GM10266 (cell line): Measurements from ENCODE around the gene ABHD10.

Source experiments
- DNase-seq: peaks from one replicate; pipeline ENCODE4 v3.0.0; 2012; ENCODE audit errors: extremely low spot score
- TF ChIP-seq, protein P1 (sequence below): IDR thresholded peaks from 2 replicates; pipeline ENCODE4 v1.5.1; 2012; ENCODE audit warnings: mild to moderate bottlenecking, low read depth; ENCODE audit not compliant: control insufficient read depth, insufficient read depth; ENCODE audit errors: missing control alignments

Gene ABHD10

GRCh38 chr3:111975131-111975530 is 3.7 kb upstream of the ABHD10 start:
- TF ChIP-seq, protein P1, sequence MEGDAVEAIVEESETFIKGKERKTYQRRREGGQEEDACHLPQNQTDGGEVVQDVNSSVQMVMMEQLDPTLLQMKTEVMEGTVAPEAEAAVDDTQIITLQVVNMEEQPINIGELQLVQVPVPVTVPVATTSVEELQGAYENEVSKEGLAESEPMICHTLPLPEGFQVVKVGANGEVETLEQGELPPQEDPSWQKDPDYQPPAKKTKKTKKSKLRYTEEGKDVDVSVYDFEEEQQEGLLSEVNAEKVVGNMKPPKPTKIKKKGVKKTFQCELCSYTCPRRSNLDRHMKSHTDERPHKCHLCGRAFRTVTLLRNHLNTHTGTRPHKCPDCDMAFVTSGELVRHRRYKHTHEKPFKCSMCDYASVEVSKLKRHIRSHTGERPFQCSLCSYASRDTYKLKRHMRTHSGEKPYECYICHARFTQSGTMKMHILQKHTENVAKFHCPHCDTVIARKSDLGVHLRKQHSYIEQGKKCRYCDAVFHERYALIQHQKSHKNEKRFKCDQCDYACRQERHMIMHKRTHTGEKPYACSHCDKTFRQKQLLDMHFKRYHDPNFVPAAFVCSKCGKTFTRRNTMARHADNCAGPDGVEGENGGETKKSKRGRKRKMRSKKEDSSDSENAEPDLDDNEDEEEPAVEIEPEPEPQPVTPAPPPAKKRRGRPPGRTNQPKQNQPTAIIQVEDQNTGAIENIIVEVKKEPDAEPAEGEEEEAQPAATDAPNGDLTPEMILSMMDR: no peak
- DNase-seq: no peak

GRCh38 chr3:111976254-111976653 is 2.6 kb upstream of the ABHD10 start:
- TF ChIP-seq, protein P1: no peak
- DNase-seq: no peak

GRCh38 chr3:111979434-111980038 is 710 bp downstream of the ABHD10 start:
- peak; percentile 23 for DNase-seq
- TF ChIP-seq, protein P1: no peak

GRCh38 chr3:111980716-111981456 is 2.1 kb downstream of the ABHD10 start:
- TF ChIP-seq, protein P1: no peak
- DNase-seq: no peak

GRCh38 chr3:111981457-111981763 is 2.6 kb downstream of the ABHD10 start:
- TF ChIP-seq, protein P1: no peak
- no peak for DNase-seq

DNA sequence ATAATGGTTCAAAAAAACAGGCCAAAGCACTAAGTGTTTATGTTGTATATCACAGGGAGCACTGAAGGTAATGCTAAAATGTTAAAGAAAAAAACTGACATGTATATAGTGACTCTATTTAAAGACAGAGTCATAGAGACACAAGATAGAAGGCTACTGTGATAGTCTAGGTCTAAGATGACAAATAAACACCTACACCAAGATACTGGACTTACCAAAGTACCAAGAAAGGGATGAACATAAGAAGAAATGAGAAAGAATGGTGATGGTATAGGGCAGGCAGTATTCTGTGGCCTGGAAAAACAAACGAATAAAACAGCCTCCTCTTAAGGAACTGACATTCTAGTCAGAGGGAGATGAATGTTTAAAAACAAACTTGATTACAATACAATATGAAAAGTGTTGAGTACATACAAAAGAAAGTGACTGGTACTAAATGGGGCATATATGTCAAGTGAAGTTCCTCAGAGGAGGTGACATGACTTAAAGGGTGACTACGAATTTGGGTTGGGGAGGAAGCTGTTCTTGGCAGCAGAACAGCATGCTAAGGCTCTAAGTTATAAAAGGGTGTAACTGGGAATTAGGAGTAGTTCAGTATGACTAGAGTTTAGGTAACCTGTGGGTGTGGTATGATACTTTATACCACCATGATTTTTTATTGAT is 5.9 kb downstream of the ABHD10 start:
- no peak for DNase-seq
- TF ChIP-seq, protein P1: no peak

DNA sequence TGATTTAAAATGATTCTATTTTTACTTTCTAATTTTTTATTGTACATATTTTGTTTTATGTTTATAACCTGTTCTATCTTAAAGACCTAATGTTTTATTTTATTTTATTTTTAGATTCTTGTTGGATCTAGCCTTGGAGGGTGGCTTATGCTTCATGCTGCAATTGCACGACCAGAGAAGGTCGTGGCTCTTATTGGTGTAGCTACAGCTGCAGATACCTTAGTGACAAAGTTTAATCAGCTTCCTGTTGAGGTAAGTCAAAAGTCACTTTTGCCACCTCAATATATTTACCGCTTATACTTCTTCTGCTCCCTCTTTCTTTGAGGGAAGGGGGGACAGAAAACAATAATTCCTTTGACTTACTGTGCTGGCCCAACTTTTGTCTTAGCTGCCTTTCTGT is 8.0 kb downstream of the ABHD10 start:
- no peak for DNase-seq
- TF ChIP-seq, protein P1: no peak
